Measurements from ENCODE around the gene DISC1.
A peak's percentile ranks its signal among the peaks of the same experiment; 100 is the strongest.
"Not testable (repeated sequence)": the region's sequence is repeated elsewhere in the genome, so short reads cannot be mapped to it uniquely, and the experiment has no call there.

DISC1 gene

DNA sequence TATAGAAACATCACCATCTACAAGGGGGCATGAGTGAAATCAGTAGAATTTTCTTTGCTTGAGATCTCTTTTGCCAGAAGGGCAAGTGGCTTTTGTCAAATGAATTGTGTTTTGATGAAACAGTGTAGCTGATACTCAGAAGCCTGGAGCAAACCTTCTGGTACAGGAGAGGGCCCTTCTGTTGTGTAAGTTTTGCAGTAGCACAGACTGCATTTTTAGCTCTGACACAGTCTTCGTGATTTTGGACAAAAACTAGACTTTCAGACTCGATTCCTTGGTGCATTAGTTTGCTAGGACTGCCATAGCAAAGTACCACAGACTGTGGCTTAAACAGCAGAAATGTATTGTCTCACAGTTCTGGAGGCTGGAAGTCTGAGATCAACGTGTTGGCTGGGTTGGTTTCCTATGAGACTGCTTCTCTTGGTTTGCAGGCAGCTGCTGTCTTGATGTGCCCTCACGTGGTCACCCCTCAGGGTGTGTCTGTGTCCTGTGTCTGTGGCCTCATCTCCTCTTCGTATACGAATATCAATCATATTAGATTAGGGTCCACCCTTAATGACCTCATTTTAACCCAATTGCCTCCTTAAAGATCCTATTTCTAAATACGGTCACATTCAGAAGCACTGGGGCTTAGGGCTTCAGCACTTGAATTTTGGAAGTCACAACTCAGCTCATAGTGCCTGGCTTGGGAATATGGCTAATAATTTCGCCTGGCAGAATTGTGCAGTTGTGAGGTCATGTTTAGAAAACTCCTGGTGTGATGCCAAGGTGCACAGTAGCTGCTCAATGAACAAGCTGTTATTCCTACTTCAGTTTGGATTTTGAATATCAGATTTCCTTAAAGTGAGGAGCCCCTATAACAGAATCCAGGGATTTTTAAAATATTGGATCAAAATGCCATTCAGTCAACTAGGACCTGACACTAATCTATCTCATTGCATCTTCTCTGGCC, 21.2 kb upstream of the DISC1 start:
- no peak for DNase-seq (ENCODE audit: low read depth in 1 of 2, low spot score in 1 of 2)

DNA sequence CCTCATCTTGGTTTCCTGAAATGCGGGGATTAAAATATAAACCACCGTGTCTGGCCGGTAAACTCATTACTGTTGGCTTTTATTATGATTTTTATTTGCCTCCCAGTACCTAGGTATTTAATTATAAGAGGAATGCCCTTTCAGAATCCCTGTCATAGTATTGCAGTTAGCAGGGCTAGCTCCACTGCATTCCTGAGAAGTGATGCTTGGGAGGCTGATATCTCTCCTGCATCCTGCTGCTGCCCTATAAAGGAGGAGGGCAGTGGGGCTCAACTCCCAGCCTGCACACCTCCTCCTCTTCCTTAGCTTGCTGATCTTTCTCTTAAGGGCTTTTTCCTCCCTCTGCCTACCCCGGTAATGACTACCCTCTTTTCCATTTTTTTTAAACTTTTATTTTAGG, 19.9 kb upstream of the DISC1 start:
- no peak for DNase-seq (ENCODE audit: low read depth in 1 of 2, low spot score in 1 of 2)

DNA sequence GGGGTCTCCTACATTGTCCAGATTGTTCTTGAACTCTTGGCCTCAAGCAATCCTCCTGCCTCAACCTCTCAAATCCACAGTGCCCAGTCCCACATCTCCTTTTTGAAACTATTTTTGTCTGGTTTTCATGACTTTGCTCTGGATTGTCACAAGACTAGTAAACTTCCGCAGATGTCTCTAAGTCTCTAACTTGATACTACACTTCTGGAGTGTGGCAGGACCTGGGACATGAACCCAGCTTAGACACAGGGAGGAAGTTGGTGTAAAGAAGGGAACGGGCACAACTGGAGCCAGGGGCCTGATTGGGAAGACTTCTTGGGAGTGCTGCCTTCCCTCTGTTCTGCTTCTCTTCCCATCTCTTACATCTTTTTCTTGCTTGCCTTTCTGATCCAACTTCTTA, 16.2 kb upstream of the DISC1 start:
- DNase-seq (ENCODE audit: low read depth in 1 of 2, low spot score in 1 of 2): no peak

DNA sequence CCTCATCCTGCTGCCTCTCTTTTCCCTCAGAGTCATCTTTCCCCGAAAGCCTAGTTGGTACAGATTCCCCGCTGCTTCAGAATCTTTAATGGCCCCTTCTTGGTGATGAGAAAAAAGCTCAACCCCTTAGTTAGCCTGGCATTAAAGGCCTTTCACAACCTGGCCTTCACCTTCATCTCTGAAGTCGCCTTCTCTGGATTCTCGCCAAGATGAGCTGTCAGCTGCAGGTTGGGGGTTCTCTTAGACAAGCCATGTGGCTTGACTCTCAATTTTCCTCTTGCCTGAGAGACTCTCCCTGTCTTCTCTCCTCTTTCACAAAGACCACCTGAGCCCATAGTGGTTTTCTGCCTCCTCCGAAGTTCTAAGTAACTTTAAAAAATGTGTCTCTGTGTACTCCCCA, 15.5 kb upstream of the DISC1 start:
- no peak for DNase-seq (ENCODE audit: low read depth in 1 of 2, low spot score in 1 of 2)

DNA sequence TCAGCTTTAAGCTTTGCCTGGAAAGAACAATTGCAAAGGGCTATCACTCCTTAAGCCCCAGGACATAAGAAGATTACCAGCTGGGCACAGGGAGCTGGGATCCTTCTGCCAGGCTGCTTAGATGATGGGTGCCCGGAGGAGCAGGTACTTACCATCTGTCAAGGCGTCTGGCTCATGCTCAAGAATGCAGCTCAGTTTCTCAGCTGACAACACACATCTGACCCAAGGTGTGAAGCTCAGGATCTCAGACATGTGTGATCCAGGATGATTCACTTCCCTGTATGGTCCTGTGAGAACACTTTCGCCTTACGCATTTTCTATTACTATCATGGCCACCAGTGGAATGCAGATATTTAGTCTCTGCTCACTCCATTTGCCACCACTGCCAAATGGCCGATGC, 14.7 kb upstream of the DISC1 start:
- no peak for DNase-seq (ENCODE audit: low read depth in 1 of 2, low spot score in 1 of 2)

DNA sequence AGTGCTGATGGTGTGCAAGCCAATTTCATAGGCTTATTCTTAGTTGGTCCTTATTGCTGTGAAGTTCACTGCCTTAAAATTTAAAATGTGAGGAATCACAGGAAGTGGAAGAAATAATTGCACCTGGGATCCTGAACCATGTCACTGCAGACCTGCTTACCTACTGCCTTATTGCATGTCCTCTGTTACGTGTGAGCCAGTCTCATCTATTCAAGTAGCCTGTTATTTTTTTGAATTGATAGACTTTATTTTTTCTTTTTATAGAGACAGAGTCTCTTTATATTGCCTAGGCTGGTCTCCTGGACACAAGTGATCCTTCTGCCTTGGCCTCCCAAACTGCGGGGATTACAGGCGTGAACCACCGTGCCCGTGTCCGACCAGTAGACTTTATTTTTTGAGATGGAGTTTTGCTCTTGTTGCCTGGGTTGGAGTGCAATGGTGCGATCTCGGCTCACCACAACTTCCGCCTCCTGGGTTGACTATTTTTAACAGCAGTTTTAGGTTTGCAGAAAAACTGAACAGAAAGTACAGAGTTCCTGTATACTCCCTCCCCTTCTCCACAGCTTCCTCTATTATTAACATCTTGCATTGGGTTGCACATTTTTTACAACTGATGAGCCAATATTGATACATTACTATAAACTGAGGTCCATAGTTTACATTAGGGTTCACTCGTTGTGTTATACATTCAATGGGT, 14.0 kb upstream of the DISC1 start:
- no peak for DNase-seq (ENCODE audit: low read depth in 1 of 2, low spot score in 1 of 2)

DNA sequence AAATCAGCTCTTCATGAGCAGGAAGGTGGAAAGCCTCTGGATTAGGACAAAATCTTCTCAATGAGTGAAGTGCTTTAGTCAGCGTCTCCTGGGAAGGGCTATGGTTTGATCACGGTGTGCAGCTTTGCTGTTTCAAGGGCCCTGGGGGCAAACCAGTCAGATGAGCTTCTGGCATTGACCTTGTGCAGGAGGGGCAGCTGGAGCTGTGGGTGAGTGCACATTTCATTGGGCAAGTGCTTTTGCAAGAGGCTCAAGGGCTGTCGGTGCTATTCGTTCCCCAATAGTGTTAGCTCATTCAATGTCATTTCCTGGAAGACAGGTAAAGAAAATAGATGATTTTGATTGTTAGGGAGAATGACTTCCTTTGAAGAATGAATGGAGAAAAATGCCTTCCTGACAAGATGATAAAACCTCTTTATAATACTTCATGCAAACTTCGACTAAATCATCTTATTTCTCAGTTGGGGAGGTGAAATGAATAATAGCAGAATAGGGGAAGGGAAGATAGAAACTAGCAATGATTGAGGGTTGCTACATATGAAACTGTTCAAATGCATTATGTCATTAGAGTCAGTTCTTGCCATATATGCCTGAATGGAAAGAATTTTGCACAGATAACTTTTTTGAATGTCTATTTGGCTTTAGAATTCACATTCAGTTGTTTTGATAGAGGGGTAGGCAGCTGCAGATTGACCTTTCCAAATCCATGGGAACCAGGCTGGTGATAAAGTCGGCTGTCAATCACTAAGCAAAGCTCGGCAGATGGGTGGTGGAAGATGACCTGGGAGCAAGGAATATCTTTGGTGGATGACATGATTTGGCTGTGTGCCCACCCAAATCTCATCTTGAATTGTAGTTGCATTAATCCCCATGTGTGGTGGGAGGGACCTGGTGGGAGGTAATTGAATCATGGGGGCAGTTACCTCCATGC, 12.9 kb upstream of the DISC1 start:
- no peak for DNase-seq (ENCODE audit: low read depth in 1 of 2, low spot score in 1 of 2)

DNA sequence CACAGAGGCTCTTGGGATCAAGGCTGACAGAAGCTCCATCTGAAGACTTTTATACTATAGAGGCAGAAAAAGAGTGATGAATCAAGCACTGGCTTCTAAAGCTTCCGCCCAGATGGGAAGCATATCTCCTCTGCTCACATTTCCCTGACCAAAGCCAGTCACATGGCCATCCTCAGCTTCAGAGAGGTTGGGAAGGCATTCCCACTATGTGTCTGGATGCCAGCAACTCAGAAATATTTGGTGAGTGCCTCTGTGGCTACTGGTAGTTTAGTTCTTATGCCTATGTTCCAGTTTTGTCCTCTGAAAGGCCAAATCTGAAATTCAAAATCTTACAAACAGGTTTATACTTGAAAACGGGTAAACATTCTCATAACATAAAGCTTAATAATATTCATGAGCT, 9.9 kb upstream of the DISC1 start:
- no peak for DNase-seq (ENCODE audit: low read depth in 1 of 2, low spot score in 1 of 2)

DNA sequence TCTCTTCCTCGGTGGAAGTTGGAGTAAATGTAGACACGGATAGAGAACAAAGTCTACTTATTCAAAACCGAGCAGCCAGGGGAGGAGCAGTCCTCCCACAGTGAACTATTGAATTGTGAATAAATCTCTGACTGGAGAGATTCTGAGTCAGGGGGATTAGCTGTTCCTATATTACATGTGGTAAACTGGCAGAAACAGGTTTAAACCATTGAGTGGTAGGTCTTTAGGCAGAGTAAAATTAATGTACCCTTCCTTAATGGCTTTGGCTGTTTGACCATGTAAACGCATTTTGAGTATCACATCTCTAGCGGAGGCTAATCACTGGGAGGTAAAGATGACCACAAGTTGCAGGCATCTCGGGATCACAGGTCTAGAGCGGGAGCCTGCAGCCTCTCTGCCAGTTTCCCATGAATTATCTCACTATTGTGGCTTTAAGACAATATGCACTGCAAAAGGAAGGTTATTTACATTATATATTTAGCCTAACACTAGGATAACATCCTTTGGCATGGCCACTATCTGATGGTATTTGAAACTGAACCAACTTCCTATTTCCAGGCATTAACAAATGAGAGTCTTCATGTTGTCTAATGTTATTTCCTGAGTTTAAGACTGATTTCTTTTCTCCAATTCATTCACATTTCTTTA, 7.9 kb upstream of the DISC1 start:
- DNase-seq (ENCODE audit: low read depth in 1 of 2, low spot score in 1 of 2): no peak

DNA sequence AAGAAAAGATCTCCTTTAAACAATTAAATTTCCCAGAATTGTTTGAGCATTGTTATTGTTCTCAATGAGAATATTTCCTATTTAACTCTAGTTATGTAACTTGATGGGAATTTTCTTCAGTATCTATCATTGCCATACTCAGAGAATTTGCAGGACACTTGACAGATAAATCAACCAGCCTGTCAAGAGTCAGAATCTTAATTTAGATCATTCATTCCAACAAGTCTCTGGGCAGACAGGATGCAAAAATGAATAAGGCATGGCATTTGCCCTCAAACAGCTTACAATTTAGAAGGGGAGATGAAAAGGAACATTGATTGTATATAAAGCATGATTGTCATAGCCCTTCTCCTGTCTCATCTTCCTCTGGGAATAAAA, 7.3 kb upstream of the DISC1 start:
- DNase-seq (ENCODE audit: low read depth in 1 of 2, low spot score in 1 of 2): no peak

DNA sequence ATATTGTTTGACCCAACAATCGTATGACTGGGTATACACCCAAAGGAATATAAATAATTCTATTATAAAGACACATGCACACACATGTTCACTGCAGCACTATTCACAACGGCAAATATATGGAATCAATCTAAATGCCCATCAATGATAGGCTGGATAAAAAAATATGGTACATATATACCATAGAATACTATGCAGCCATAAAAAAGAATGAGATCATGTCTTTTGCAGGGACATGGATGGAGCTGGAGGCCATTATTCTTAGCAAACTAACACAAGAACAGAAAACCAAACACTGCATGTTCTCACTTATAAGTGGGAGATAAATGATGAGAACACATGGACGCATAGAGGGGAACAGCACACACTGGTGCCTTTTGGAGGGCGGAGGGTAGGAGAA, 1.5 kb upstream of the DISC1 start:
- not testable (repeated sequence) for DNase-seq (ENCODE audit: low read depth in 1 of 2, low spot score in 1 of 2)

DNA sequence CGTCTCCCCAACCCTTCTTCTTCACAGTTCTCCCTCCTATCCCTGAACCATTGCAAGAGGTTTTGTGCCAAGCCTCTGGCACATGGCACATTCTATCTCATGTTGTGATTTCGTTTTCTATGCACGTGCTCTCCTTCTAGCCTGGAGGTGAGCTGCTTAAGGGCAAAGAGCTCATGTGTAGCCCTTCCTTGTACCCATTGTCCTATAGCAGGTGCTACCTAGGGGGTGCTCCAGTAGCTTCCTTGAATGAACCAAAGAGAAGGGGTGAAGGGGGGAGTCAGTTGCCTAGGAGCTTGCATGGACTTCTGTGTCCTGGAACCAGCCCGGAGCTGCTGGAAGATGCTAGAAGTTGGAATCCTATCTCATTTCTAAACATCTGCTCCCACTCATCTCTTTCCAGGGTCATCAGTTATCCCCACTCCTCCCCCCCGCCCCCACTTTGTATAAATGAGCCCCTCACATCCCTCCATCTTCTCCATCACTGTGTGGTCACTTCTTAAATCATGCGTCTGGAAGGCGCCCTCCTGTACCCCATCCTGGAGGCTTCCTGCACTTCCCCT, 535 bp upstream of the DISC1 start:
- DNase-seq (ENCODE audit: low read depth in 1 of 2, low spot score in 1 of 2): no peak

DNA sequence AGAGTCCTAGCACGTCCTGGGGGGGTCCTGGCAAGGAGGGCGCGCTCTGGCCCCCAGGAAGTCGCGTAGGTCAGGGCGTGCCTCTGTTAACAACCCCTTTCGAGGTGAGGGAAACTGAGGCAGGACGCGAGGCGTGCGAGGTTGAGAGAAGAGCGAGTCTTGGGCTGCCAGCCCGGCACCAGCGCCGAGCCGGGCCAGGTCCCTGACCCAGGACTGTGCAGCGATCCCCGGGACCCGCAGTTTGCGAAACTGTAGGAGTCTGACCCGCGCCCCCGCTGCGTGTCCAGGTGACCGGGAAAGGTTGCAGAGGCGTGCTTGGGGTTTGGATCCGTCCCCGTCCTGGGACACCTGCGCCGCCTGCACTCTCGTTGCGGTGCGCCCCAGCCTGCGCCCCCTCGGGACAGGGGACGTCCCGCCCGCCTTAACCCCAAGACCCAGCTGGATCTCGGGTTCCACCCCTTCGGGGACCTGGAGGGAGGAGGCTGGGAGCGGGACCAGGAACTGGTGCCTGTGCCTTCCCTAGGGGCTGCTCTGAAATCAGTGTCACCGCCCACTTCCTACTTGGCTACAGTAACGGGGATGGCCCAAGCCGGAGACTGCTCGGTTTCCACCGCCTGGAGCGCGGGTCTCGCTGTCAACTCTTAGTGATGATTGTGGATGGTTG, 493 bp downstream of the DISC1 start:
- DNase-seq (ENCODE audit: low read depth in 1 of 2, low spot score in 1 of 2): no peak

DNA sequence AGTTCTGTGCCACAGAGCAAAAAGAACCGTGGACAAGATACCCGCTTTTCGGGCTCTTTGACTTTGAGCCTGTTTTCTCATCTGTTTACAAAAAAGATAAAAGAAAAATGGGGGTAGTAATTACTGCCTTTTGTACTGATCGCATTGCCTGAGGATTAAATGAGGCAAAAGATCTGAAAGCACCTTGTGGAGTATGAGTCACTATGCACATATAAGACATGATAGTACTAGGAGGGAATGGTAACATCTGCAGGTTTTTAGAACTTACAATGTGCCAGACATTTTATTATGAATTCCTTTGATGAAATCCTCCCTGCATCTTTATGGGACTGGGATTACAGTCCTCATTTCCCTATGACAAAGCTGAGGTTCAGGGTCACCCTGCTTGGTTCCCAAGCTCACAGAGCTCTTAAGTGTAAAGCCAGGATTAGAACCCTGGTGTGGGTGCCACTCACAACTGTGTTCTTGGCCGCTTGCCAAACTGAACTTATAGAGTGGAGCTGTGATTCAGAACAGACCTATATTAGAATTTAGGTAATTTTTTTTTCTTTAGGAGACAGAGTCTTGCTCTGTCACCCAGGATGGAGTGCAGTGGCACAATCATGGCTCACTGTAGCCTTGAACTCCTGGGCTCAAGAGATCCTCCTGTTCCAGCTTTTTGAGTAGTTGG, 1.8 kb downstream of the DISC1 start:
- peak in 1 of 2 donors; percentile 57 for DNase-seq (ENCODE audit: low read depth in 1 of 2, low spot score in 1 of 2)

DNA sequence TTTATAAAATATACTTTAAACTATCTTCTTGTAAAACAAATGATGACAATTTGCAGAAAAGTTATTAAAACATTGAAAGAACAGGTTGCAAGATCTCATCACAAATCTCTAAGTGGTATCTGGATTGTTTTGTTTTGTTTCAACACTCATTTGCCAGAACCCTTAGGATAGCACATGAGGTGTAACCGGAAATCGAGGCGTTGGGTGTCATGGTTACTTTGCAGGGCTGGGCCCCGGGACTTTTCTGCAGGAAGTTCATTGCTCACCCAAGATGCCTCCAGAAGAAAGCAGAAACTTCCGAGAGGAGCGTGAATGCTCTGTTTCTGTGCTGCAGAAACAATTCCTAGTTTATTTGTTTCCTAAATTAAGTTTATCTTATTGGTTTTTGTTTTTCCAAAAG, 2.5 kb downstream of the DISC1 start:
- DNase-seq (ENCODE audit: low read depth in 1 of 2, low spot score in 1 of 2): no peak

DNA sequence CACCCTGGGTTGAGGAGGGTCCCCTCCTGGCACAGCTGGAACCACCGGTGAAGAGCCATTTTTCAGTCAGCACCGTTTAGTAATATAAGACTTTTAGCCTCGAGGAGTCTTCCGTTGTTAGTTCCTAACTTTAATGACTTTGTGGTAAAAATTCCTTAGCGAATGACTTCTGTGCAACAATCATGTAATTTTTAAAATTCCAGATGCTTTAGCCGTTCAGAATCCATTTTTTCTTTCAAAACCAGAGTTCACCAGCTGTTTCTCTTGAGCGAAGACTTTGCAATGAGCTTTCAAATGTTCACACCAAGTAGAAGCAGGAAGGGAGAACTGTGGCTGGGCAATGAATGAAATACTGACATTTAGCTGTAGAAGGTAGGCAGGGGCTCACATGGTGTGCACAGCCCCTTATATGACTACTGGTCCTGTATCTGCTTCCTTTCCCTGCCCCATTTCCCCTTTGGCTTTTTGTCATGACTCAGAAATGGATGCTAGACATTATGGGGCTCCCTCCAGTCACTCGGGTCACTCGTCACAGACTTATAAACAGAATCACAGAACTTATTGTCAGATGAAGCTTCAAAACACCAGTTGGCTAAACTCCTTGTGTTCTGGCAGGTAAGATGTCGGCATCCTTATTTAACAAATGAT, 4.1 kb downstream of the DISC1 start:
- no peak for DNase-seq (ENCODE audit: low read depth in 1 of 2, low spot score in 1 of 2)

DNA sequence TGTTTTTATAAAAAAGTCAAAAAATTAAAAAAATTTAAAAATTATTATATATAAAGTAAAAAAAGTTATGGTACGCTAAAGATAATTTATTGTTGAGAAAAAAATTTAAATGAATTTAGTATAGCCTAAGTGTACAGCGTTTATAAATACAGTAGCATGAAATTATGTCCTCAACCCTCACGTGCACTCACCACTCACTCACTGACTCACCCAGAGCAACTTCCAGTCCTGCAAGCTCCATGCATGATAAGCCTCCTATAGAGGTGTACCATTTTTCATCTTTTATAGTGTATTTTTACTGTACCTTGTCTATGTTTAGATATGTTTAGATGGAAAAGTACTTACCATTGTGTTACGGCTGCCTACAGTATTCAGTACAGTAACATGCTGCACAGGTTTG, 5.1 kb downstream of the DISC1 start:
- DNase-seq (ENCODE audit: low read depth in 1 of 2, low spot score in 1 of 2): no peak

DNA sequence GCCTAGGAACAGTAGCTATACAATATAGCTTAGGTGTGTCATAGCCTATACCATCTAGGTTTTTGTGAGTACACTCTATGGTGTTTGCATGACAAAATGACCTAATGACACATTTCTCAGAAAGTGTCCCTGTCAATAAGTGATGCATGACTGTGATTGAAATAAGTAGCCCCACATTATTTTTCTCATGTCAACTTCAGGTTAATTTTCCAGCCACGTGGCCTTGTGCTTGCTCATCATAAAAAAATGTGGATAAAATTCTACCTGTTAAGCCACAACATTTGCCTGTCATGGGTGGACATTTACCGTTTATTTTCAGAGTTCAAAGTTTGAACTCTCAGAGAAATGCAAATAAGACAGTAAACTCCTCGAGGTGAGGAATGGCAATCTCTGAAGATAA, 5.5 kb downstream of the DISC1 start:
- DNase-seq (ENCODE audit: low read depth in 1 of 2, low spot score in 1 of 2): no peak

Data from activated CD4-positive, alpha-beta T cell treated with anti-CD3 and anti-CD28 coated beads, Interleukin-2, amount 50 U/mL, for 24 hours (primary cell).